K562 (cell line): Measurements from ENCODE around the gene ZNF787. TPM values are rescaled to one million over a fixed set of nuclear protein-coding genes. Genes with fewer than 3 reads are reported as not detected.
A peak's percentile ranks its signal among the peaks of the same experiment; 100 is the strongest.

Experiments used
- CCAR2 ChIP-seq: fragments of 200-400 bp; formaldehyde crosslinking; IDR thresholded peaks from 2 replicates; pipeline ENCODE4 v1.6.1; 2017; ENCODE audit warnings: mild to moderate bottlenecking, low read depth, low read length
- CHD7 ChIP-seq: fragments of 200-600 bp; sonication (generic); IDR thresholded peaks from one replicate; pipeline ENCODE4 v1.6.1; 2012; ENCODE audit warnings: mild to moderate bottlenecking, low read depth, low read length, inconsistent platforms
- GABPB2 ChIP-seq: fragments of 250-450 bp; sonication (Bioruptor Pico); conservative IDR thresholded peaks from 2 replicates; pipeline ENCODE4 v1.5.1; 2021; ENCODE audit warnings: mild to moderate bottlenecking
- GTF2B ChIP-seq: IDR thresholded peaks from 2 replicates; pipeline ENCODE4 v1.6.1; 2011; ENCODE audit not compliant: insufficient read length; ENCODE audit errors: extremely low read depth
- HDAC2 ChIP-seq: fragments of 450-650 bp; IDR thresholded peaks from 2 replicates; pipeline ENCODE4 v1.6.1; 2016; ENCODE audit warnings: mild to moderate bottlenecking
- MNT ChIP-seq, 2 experiments: fragments of 450-650 bp; conservative IDR thresholded peaks; 2 replicates each; pipeline ENCODE4 v1.6.1; 2017; ENCODE audit warnings: mild to moderate bottlenecking in 2 of 2, moderate library complexity in 2 of 2
- PTRF ChIP-seq: fragments of 450-650 bp; IDR thresholded peaks from 2 replicates; pipeline ENCODE4 v1.6.1; 2016; ENCODE audit warnings: mild to moderate bottlenecking, missing genetic modification characterization, missing compliant biosample characterization
- SETDB1 ChIP-seq: IDR thresholded peaks from one replicate; pipeline ENCODE4 v1.6.1; 2012; ENCODE audit warnings: low read length, control low read depth, inconsistent platforms
- SMARCA5 ChIP-seq: fragments of 450-650 bp; IDR thresholded peaks from 2 replicates; pipeline ENCODE4 v1.6.1; 2016
- THRA ChIP-seq: fragments of 450-650 bp; IDR thresholded peaks from 2 replicates; pipeline ENCODE4 v1.6.1; 2017; ENCODE audit warnings: mild to moderate bottlenecking, moderate library complexity
- ZBTB17 ChIP-seq: fragments of 450-650 bp; formaldehyde crosslinking; IDR thresholded peaks from 2 replicates; pipeline ENCODE4 v1.4.0; 2020; ENCODE audit warnings: mild to moderate bottlenecking
- ZNF165 ChIP-seq: fragments of 250-450 bp; sonication (Bioruptor Pico); IDR thresholded peaks from 2 replicates; pipeline ENCODE4 v1.4.0; 2020; ENCODE audit warnings: borderline replicate concordance
- ZNF436 ChIP-seq: fragments of 250-450, 450-650 bp; sonication (Bioruptor Pico); formaldehyde crosslinking; IDR thresholded peaks from 2 replicates; pipeline ENCODE4 v1.7.0; 2020; ENCODE audit warnings: mild to moderate bottlenecking
- polyA plus RNA-seq, 8 experiments: library from polyadenylated mRNA; depleted of rRNA in 4 of 8; stranded (reverse) in 5 of 8; unstranded in 3 of 8; fragments of >200 nt; fragmentation: Nextera tagmentation in 2 of 8; fragmentation: Illumina TruSeq in 1 of 8; extraction: Ambion mirVana in 2 of 8; extraction: Trizol in 1 of 8; gene quantifications; 2 replicates each; pipeline versions ENCODE4 v1.2.1 to v1.2.3, GENCODE V29; 2011 to 2014; ENCODE audit warnings: inconsistent platforms in 1 of 8, missing spikeins in 1 of 8
- total RNA-seq, 7 experiments: library from RNA; depleted of rRNA in 6 of 7; stranded (reverse); fragments of >200 nt in 6 of 7; fragmentation: Illumina TruSeq in 2 of 7; extraction: Trizol in 2 of 7; gene quantifications; 2 replicates each; pipeline versions ENCODE4 v1.2.1 to v1.2.3, GENCODE V29; 2011 to 2021; ENCODE audit warnings: low replicate concordance in 1 of 7

The ZNF787 gene
- total and polyA plus RNA-seq, 9 of the 15 experiments (the other 6 are each of a cell fraction or from before 2014, with no cell fraction given): 0.45 to 77.6 (median 7.3) TPM

- TF ChIP-seq CHD7 (no peak), SMARCA5 (peak; percentile 21; the same call in 1 of the 2 replicates), CCAR2 (no peak), GTF2B (no peak), SETDB1 (no peak), PTRF (tag) (no peak), HDAC2 (no peak), ZBTB17 (CRISPR knock-in tag) (no peak), ZNF165 (CRISPR knock-in tag) (no peak), ZNF436 (CRISPR knock-in tag) (no peak), THRA (no peak), GABPB2 (no peak), MNT (conservative IDR thresholded peaks at IDR 0.05) (no peak)
Measured at GRCh38 chr19:56080669-56081401, 40.3 kb downstream of the ZNF787 start (continued).
